Eye (tissue), 1 donor: ENCODE measurements around the gene RAB22A.

Experiments used
- DNase-seq: peaks from one replicate; pipeline ENCODE4 v3.0.0-alpha.2; 2015

Gene RAB22A, protein sequence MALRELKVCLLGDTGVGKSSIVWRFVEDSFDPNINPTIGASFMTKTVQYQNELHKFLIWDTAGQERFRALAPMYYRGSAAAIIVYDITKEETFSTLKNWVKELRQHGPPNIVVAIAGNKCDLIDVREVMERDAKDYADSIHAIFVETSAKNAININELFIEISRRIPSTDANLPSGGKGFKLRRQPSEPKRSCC

DNA sequence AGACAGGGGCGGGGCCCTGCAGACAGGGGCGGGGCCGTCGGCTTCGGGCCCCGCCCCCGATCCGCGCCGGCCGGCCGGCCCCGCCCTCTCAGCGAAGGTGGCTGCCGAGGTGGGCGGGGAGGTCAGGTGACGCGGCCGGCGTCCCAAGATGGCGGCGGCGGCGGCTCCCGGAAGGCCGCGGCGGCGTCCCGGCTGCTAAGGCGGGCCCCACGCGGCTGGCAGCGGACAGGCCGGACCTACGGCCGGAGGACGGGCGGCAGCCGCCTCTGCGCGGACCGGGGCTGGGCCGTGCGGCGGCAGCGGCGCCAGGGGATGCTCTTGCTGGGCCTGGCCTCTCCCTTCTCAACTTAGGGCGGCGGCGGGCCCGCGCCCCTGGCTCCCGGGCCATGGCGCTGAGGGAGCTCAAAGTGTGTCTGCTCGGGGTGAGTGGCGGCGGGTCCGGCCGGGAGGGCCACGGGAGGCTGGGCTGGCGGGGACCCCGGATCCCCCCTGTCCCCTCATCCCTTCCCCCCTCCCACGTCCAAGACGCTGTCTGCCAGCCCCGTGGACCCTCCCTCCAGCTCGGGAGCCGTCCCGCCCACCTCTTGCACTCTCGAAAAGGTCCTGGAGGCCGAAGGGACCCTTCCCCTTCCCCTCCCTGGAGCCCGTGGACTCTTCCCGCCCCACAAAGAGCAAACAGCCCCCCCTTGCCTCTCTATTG lies at the start of gene RAB22A:
Gene RAB22A (plus strand): TSS at position 125 of the 700 bp plus-strand sequence. CDS start 262 bp downstream, at position 387.
- peak; percentile 89 for DNase-seq

DNA sequence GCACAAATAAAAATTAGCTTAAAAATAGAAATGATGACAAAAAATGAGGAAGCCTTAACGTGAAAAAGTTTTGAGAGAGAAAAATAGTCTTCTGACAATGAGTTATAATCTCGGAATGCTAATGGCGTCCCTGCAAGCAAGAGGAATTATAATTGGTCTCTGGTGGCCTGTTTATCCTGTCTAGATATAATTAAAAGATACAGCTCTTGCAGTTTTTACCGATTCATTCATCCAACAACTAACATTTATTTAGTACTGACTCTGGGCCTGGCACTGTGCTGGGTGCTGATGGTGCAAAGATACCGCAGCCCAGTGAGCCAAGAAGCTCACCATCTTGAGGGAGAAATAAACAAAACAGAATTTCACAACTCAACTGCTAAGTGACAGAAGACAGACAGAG lies 49.5 kb upstream of the RAB22A start:
- no peak for DNase-seq

DNA sequence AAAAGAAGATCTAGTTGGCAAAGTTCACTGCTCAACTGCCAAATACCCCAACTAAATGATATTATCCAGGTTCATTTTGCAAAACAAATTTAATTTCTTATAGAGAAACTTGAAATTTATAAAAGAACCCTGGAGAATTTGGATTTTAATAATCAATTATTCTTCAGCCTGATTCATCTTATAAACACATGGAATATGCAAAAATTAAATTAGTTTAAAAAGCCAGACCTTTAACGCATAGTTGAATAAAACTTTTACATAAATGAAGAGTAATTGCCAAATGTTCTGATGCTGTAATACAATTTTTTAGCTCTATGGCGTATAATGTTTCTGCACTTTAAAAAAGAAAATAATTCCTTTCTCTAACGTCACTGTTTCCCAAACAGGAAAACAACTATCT lies 47.9 kb upstream of the RAB22A start:
- DNase-seq = no peak

DNA sequence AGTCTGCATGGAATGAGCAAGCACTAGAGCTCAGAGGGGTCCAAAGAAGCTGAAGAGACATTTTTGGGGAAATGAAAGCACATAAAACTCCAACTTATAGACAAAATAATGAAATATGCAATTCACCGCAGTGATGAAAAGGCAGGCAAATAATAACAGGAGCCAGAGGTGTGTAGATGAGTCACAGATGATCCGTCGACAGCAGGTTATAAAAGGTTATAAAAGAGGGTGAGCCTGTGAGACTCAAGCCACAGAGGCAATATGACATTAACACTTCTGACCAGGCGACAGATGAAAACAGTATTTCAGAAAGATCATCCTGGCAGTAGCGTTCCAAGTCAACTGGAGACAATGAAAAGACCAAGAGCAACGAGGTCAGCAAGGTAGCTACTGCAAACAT lies 45.2 kb upstream of the RAB22A start:
- DNase-seq = no peak

DNA sequence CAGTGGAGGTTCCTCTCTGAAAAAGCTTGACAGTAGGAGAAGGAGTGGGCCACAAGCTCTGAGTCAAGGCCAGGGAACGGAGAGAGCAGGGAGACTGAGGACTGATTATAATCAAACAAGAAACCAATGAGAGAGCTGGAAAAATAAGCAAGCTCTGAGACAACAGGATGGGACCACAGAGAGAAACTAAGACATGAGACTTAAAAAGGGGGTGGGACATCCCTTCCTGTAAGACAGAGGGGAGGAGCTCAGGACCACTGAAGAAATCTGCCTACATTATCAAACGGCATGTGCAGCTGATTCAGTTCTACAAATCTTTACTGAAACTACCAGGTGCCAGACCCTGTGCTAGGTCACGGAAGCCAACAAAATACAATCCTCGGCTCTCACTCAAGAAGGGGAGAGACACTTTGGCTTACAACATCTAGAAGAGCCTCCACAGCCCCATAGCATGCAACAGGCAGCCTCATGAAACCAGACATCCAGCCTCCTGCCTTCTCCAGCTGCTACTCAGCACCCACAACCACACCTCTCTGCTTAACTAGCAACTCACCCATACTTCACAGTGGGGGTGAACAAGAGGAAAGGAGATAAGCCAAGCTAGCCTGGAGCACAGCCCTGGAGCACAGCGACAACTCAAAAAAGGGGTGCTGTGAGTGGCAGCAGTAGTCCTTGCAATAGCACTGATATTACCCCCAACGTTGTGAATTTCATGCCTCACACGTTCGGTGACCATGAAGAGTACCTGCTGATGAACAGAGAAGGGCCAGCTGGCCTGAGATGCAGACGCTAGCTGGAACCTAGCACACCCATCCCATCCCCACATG lies 41.9 kb upstream of the RAB22A start:
- no peak for DNase-seq

DNA sequence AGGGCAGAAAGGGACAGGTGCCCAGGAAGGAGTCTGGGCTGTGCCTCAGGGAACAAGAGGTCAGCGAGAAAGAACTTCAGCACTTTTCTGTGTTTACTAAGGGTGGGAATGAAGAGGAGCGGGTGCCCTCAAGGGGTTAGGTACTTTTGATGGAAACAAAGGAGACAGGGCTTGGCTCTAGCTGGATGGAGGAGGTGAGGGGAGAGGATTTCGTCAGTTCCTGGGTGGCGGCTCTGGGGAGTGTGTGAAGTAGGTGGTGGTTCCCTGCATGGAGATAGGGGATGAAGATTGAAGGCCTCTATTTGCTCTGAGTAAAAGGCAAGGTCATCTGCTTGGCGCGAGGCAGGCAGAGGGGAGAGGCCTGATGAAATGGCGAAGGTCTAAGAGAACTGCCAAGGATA lies 41.1 kb upstream of the RAB22A start:
- no peak for DNase-seq

DNA sequence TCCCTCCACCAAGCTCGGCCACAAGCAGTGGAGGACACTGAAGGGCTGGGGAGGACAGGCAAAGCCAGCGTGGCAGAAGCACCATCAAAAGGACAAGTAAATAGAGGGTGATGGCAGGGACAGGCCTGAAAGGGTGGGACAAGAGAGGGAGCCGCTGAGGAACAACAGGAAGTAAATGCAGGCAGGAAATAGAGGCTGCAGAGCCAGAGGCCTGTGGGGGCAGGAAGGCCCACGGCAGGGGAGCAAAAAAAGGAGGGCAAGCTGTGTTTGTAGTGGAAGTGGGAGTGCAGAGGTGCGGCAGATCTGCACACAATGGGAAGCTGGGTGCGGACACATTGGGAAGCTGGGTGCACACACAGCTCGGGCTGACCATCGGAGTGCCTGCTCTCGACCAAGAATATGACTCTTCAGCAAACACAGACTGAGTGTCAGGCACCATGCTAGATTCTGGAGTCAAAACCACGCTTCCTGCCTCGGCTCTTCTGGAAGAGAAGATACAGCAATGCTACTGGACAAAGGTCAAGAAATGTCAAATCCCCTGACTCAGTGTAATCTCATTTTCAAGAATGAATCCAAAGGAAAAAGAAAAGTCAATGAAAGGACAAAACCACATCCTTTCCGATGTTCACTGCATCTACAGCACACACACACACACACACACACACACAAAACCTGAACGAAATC lies 40.4 kb upstream of the RAB22A start:
- no peak for DNase-seq

DNA sequence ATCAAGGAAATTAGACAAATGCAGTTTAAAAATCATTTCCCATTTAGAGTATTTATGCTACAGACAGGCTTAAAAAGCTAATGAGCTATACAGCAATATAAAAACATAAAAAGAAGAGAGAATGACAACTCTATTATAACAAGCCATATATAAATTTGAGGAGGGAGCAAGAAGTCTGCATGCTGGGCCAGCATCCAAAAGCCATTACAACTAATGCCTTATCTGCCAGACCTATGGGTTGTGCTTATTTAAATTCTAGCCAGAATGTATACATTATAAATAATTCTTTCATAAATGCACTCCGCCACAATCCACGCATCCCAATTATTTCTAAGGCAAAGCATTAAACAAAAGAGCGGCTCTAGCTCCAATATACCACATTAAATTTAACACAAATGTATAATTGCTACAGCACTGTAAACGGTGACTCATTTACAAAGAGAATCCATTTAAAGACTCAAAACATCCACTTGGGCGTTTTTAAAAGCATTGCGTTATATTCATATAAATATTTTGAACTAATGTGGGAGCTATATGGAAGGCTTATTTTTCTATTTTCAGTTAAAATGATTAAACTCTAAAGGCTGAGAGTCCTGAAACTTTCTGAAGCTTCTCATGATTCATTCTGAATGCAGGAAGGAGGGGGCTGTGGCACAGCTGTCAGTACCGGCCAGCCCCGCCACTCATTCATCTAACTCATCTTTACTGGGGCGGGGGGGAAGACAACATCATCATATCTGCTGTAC lies 37.7 kb upstream of the RAB22A start:
- no peak for DNase-seq

DNA sequence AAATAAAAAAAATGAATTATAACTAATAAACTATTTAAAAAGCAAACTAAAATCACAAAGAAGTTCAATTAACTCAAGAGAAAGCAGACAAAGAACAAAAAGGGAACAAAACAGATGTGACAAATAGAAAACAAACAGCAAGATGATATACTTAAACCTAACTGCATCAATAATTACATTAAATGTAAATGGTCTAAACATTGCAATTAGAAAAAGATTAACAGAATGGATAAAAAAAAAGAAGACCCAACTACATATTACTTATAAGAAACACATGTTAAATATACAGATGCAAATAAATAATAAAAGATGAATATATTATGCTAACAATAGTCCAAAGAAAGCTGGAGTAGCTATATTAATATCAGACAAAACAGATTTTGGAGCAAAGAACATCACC lies 35.1 kb upstream of the RAB22A start:
- DNase-seq = no peak

DNA sequence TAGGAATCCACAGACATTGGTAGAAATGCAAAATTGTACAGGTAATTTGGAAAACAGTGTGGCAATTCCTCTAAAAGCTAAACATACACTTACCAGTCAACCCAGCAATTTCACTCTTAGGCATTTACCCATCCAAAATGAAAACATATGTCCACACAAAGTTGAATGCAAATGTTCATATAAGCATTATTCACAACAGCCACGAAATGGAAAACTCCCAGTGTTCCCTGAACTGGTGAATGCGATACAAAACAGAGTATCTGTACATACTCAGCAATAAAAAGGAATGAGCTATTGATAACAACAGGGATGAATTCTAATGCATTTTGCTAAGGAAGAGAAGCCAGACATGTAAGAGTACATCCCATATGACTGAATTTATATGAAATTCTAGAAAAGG lies 32.4 kb upstream of the RAB22A start:
- DNase-seq = peak; percentile 5

DNA sequence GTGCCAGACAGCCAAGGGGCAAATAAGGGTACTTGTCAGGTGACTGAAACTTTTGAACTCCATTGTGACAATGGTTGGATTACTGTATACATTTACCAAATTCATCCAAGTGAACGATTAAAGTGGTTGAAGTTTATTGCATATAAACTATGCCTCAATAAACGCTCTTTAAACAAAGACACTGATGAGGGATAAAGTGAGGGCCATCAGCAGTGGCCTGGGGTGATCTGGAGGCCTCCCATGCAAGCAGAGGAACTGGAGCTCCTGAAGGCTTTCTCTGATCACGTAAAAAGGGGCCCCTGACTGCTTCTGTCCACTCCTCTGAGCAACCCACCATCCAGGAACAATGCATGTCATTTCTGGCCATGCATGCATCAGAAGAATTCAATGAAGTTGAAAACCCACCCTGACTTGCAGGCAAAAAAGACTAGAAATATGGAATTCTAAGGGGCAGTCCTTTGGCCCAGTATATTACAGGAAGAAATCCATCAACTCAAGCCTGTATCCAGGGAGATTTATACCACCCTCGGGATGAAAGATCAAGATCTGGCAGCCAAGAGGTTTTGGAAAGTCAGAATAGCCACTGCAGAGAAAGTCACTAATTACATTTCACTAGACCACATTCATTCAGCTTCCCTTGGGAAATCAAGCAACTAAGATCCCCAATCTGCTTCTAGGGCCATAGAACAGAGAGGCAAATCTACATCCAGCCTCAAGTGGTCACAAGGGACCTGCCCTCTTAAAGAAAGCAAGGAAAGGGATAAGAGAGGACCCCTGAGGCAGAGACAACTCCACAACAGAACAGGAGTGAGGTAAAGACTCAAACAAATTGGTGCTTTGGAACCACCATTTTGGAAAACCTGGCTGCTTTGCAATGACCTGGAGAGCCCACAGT lies 31.7 kb upstream of the RAB22A start:
- peak; percentile 63 for DNase-seq

DNA sequence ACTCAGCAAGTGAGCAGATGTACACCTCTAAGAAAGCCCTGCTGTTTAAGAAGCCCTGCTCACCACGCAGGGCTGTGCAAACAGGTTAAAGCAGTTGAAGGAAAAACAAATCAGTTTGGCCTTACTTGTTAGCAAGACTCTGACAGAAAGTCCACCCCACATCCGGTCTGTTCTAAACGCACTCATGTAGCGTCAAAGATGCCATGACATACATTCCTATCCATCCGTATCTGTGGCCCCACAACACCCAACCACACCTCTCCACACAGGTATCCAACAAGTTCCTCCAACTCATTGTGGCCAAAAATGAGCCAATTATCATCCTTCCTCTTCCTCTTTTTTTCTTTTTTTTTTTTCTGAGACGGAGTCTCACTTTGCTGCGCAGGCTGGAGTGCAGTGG lies 22.8 kb upstream of the RAB22A start:
- DNase-seq = no peak

DNA sequence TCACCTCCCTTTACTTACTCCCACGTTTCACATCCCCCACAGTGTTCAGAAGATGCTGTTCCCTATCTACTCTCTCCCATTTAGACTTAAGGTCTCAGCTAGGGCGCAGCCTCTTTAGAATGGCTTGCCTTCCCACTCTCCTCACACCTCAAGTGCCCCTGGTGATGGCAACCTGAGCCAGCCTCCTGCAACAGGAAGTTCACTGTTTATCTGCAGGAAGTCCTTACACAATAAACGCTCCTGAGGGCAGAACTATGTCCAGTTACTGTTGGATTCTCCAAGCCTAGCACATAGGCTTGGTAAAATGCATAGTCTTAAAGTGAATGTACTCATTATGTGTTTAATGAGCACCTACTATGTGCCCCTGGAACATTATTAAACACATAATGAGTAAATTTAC lies 21.9 kb upstream of the RAB22A start:
- DNase-seq = no peak

DNA sequence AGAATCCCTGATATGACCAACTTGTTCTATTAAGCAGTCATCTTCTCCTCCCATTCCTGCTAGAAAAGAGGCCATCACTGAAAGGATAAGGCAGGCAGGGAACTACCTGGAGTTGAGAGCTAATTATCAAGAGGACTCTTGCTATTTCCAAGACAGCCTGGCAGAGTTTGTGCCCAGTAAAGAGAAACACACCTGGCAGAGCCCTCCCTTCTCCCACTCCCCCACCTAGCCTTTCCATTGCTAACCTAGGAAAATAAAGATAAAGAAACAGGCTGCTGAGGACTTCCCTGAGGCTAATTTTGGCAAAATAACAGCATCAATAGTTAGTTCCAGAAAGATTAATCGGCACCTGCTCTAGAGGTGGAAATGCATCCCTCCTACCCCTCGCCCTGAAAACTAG lies 20.4 kb upstream of the RAB22A start:
- DNase-seq = no peak

DNA sequence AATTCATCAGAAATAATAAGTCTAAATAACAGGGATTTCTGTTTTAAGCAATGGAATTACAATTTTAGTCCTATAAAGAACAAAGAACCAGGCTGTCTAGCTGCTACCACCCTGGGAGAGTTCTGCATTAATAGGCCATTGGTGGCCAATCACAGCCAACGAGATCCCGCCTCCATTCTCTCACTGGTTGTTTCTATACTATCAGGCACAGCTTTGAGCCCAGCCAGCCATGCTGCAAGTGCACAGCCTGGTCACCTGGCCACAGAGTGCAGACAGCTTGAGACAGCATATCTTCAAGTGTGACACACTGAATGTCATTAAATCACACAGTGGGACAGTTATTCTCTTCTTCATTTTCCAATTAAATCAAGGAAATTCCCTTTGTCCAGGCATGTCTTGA lies 16.1 kb upstream of the RAB22A start:
- peak; percentile 71 for DNase-seq

DNA sequence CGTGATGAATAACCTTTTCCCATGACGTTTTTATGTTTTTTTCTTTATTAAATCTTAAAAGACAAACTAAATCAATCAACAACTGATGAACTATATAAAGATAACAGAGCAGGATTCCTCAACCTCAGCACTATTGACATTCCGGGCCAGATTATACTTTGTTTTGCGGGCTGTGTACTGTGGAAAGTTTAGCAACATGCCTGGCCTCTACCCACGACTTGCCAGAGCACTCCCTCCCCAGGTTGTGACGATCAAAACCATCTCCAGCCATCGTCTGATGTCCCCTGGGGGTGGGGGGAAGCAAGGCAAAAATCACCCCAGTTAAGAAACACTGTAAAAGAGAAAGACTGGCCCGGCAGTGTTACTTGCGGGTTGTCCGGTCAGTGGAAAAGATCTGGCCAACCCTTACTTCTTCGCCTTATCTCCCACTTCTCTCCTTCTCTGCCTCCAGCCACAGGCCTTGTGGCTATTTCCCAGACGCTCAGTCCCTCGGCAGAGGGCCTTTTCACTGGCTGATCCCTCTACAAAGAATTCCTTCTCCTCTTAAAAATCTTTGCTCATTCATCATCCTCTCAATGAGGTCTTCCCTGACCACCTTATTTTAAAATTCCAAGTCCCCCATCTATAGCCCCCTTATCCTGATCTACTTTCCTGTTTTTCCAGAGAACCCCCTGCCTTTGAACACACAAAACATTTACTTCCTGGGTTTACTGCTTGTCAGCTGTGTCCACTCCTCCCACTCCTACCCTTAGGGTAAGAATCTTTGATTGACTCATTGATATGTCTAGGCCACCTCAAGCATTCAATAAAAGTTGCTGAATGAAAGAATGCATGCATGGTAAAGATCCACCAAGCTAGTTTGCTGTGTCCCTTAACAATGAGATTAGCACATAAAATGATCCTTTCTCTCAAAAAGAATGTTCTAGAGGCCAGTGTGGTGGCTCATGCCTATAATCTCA lies 14.7 kb upstream of the RAB22A start:
- DNase-seq = no peak

DNA sequence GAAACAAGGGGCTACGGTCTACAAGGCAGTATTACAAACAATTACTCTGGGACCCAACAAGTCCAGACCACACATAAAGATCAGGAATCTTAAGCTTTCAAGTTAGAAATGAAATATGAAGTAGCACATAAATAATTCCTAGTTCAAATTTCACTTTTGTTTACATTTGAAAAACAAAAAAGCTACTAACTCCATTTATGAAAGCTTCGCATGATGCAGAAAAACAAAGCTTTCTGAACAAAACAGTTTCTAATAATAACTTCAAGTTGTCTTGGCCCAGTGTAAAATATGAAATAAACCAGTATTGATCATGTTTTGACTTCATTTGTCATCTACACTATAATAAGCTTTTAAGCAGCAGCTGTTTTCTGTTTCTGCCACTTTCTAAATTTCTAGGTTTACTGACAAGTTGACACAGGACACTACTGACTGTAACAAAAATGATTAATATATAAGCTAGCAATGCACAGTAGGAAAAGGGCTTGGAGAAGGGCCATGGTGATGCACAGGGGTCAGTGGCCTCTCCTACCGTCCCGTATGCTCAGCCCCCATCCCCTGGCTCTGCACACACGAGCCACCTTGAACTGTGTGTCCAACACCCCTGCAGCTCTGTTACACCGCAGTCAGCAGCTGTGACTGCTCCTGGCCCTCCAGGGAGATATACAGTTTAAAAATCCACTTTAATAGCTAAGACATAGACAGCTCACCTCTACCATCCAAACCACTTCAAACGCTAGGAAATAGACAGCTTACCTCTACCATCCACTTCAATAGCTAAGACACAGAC lies 13.3 kb upstream of the RAB22A start:
- DNase-seq = no peak

DNA sequence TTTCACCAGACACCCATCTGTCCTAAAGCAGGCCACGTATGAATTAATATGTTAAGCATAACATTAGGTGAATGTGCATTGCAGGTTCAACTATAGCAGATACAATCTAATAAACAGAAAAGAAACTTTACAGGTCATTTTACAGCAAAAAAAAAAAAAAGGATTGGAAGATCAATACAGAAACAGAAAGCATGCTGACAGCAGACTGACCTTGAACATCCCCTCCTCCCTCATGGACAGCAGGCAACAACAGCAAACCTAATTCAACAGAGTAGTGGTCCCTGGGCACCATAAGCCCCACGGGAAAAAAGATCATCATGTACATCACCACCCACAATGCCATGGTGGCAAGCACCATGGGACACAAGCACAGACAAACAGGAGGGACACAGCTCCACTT lies 12.1 kb upstream of the RAB22A start:
- DNase-seq = no peak

DNA sequence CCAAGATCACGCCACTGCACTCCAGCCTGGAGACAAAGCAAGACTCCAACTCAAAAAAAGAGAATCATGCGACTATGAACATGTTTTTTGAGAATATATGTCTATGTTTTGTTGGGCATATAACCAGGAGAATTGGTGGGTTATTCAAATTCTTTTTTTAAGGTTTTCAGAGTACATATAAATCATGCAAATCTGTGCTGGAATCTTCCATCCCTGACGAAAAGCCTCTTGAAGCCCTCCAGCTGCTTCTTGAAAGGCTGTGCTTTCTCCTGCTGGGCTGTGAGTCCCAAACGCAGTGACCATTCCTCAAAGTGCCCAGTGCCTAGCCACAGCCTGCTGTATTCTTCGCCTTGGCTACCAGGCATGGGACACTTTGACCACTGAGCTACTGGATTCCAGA lies 9.2 kb upstream of the RAB22A start:
- DNase-seq = no peak

DNA sequence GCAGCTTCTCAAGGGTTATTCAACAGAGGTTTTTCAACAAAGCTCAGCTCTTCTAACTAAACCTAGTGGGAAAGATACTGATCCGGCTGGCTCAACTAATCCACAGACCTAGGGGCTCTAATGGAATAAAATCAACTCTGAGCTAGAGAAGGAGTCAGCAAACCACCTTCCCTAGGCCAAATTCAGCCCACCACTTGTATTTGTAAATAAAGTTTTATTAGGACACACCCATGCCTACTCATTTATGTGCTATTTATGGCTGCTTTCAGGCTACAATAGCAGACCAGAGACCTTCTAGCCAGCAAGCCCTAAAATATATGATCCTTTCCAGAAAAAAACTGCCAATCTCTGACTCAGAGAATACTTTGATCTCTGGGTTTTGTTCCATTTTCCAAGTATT lies 6.0 kb upstream of the RAB22A start:
- DNase-seq = no peak
